H1 (cell line): ENCODE measurements around the gene KDM5A.
"Not testable (repeated sequence)": the region's sequence is repeated elsewhere in the genome, so short reads cannot be mapped to it uniquely, and the experiment has no call there.

Experiments
- CEBPB ChIP-seq: IDR thresholded peaks from 2 replicates; pipeline ENCODE4 v1.6.1; 2012; ENCODE audit warnings: low read depth, low read length
- JUND ChIP-seq: IDR thresholded peaks from 2 replicates; pipeline ENCODE4 v1.6.1; 2011; ENCODE audit warnings: mild to moderate bottlenecking, improper control_type of control experiment, low read length
- POLR2A ChIP-seq, 2 experiments: IDR thresholded peaks; 1 replicate in 1 of 2; 2 replicates in 1 of 2; pipeline ENCODE4 v1.6.1; 2011; ENCODE audit warnings: low read depth in 2 of 2, low read length in 2 of 2, mild to moderate bottlenecking in 2 of 2; ENCODE audit errors: control extremely low read depth in 1 of 2
- POLR2AphosphoS5 ChIP-seq: IDR thresholded peaks from 2 replicates; pipeline ENCODE4 v1.6.1; 2011; ENCODE audit warnings: low read depth, low read length
- RAD21 ChIP-seq, 2 experiments: IDR thresholded peaks in 1 of 2; conservative IDR thresholded peaks in 1 of 2; 2 replicates each; pipeline ENCODE4 v1.6.1; 2011; ENCODE audit warnings: low read depth in 2 of 2, low read length in 2 of 2, improper control_type of control experiment in 1 of 2, inconsistent platforms in 1 of 2, mild to moderate bottlenecking in 1 of 2, moderate library complexity in 1 of 2
- RXRA ChIP-seq: IDR thresholded peaks from 2 replicates; pipeline ENCODE4 v1.6.1; 2011; ENCODE audit warnings: low read depth, mild to moderate bottlenecking, low read length, moderate library complexity; ENCODE audit not compliant: insufficient read depth
- SAP30 ChIP-seq: fragments of 300-600 bp; sonication (generic); IDR thresholded peaks from 2 replicates; pipeline ENCODE4 v1.7.1; 2012; ENCODE audit warnings: low read length, moderate library complexity, mild to moderate bottlenecking, inconsistent platforms; ENCODE audit not compliant: insufficient read depth, insufficient replicate concordance
- TEAD4 ChIP-seq: IDR thresholded peaks from 2 replicates; pipeline ENCODE4 v1.6.1; 2012; ENCODE audit warnings: low read depth, low read length, inconsistent platforms, mixed read lengths
- YY1 ChIP-seq: IDR thresholded peaks from 2 replicates; pipeline ENCODE4 v1.6.1; 2011; ENCODE audit warnings: low read depth, mild to moderate bottlenecking, low read length
- TF ChIP-seq, protein P1 (sequence below), 3 experiments: IDR thresholded peaks; 1 replicate in 2 of 3; 2 replicates in 1 of 3; pipeline versions ENCODE4 v1.5.1 to v1.6.1; 2011; ENCODE audit warnings: low read length in 3 of 3, mild to moderate bottlenecking in 3 of 3, inconsistent platforms in 2 of 3, low read depth in 1 of 3, moderate library complexity in 1 of 3; ENCODE audit not compliant: insufficient read depth in 1 of 3; ENCODE audit errors: control extremely low read depth in 1 of 3

DNA sequence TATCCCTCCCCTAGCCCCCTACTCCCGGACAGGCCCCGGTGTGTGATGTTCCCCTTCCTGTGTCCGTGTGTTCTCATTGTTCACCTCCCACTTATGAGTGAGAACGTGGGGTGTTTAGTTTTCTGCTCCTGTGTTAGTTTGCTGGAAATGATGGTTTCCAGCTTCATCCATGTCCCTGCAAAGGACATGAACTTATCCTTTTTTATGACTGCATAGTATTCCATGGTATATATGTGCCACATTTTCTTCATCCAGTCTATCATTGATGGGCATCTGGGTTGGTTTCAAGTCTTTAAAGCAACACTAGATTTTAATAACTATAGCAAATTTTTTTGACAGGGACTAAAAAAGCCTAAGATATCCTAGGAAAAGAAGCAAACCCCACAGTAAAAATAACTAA, 37.9 kb downstream of the KDM5A start:
- TF ChIP-seq POLR2A (IDR thresholded peaks at IDR 0.05; ENCODE audit: control extremely low read depth in 1 of 2, low read depth in 2 of 2, low read length in 2 of 2); JUND; POLR2AphosphoS5; CEBPB; TEAD4; SAP30; YY1; RXRA; RAD21 (IDR thresholded peaks at IDR 0.05 in 1 of 2, conservative IDR thresholded peaks at IDR 0.05 in 1 of 2; ENCODE audit: low read depth in 2 of 2, low read length in 2 of 2): not testable (repeated sequence)
- TF ChIP-seq, protein P1, sequence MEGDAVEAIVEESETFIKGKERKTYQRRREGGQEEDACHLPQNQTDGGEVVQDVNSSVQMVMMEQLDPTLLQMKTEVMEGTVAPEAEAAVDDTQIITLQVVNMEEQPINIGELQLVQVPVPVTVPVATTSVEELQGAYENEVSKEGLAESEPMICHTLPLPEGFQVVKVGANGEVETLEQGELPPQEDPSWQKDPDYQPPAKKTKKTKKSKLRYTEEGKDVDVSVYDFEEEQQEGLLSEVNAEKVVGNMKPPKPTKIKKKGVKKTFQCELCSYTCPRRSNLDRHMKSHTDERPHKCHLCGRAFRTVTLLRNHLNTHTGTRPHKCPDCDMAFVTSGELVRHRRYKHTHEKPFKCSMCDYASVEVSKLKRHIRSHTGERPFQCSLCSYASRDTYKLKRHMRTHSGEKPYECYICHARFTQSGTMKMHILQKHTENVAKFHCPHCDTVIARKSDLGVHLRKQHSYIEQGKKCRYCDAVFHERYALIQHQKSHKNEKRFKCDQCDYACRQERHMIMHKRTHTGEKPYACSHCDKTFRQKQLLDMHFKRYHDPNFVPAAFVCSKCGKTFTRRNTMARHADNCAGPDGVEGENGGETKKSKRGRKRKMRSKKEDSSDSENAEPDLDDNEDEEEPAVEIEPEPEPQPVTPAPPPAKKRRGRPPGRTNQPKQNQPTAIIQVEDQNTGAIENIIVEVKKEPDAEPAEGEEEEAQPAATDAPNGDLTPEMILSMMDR (IDR thresholded peaks at IDR 0.05; ENCODE audit: control extremely low read depth in 1 of 3, insufficient read depth in 1 of 3, low read depth in 1 of 3, low read length in 3 of 3): not testable (repeated sequence)
